NT2/D1 (cell line): ENCODE results near the gene PRAMEF17.
"Not testable (repeated sequence)": the region's sequence is repeated elsewhere in the genome, so short reads cannot be mapped to it uniquely, and the experiment has no call there.

Experiments
- DNase-seq: peaks from one replicate; pipeline ENCODE4 v3.0.0-alpha.2; 2011; ENCODE audit warnings: low read depth, low spot score
- H3K27me3 ChIP-seq: 2 replicates; pipeline ENCODE4 v1.6.0; 2011; ENCODE audit warnings: mild to moderate bottlenecking; ENCODE audit not compliant: insufficient read length, insufficient read depth
- H3K36me3 ChIP-seq: 2 replicates; pipeline ENCODE4 v1.6.1; 2011; ENCODE audit warnings: mild to moderate bottlenecking, low read length, mixed read lengths; ENCODE audit not compliant: insufficient read depth, insufficient read length
- H3K4me1 ChIP-seq: 2 replicates; pipeline ENCODE4 v1.5.1; 2011; ENCODE audit not compliant: insufficient read depth, insufficient read length
- H3K4me3 ChIP-seq: 2 replicates; pipeline ENCODE4 v1.5.1; 2011; ENCODE audit warnings: low read depth; ENCODE audit not compliant: insufficient read length
- H3K9ac ChIP-seq: 2 replicates; pipeline ENCODE4 v1.6.0; 2011; ENCODE audit warnings: low read depth; ENCODE audit not compliant: insufficient read length
- H3K9me3 ChIP-seq: 2 replicates; pipeline ENCODE4 v1.5.1; 2011; ENCODE audit warnings: mild to moderate bottlenecking, low read length; ENCODE audit not compliant: insufficient read depth
- SUZ12 ChIP-seq: IDR thresholded peaks from 2 replicates; pipeline ENCODE4 v1.6.1; 2011; ENCODE audit not compliant: insufficient read length, insufficient read depth; ENCODE audit errors: extremely low read depth
- YY1 ChIP-seq: IDR thresholded peaks from 2 replicates; pipeline ENCODE4 v1.6.1; 2011; ENCODE audit not compliant: insufficient read length, insufficient read depth
- ZNF274 ChIP-seq: IDR thresholded peaks from 2 replicates; pipeline ENCODE4 v1.6.1; 2011; ENCODE audit warnings: mild to moderate bottlenecking, low read depth, low read length

Gene PRAMEF17

DNA sequence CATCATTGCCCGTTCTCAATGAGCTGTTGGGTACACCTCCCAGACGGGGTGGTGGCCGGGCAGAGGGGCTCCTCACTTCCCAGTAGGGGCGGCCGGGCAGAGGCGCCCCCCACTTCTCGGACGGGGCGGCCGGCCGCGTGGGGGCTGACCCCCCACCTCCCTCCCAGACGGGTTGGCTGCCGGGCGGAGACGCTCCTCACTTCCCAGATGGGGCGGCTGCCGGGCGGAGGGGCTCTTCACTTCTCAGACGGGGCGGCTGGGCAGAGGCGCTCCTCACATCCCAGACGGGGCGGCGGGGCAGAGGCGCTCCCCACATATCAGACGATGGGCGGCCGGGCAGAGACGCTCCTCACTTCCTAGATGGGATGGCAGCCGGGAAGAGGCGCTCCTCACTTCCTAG lies 5.3 kb downstream of the PRAMEF17 start:
- H3K9me3 ChIP-seq, H3K27me3 ChIP-seq, H3K4me1 ChIP-seq, H3K9ac ChIP-seq, H3K4me3 ChIP-seq, DNase-seq, H3K36me3 ChIP-seq: not testable (repeated sequence)

DNA sequence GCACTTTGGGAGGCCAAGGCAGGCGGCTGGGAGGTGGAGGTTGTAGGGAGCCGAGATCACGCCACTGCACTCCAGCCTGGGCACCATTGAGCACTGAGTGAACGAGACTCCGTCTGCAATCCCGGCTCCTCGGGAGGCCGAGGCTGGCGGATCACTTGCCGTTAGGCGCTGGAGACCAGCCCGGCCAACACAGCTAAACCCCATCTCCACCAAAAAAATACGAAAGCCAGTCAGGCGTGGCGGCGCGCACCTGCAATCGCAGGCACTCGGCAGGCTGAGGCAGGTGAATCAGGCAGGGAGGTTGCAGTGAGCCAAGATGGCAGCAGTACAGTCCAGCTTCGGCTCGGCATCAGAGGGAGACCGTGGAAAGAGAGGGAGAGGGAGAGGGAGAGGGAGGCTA lies 5.9 kb downstream of the PRAMEF17 start:
- DNase-seq, H3K36me3 ChIP-seq, H3K9me3 ChIP-seq, H3K4me3 ChIP-seq, H3K4me1 ChIP-seq, H3K27me3 ChIP-seq, H3K9ac ChIP-seq: not testable (repeated sequence)

DNA sequence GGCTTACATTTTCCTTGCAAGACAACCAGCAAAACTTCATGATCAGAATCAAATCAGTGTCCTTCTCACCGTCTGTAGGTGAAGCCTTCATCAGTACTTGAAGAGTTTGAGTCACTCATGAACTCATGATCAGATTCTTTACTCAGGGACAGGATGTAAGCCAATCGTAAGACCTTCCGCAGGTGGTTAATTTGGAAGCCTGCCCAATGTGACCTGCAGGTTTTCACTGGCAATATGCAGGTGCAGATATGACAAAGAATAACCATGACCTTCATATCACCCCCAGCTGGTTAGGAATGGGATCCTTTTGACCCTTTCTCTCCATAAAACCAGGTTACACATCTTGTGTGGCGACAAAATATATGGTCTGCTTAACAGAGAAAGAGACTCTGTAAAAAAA lies 18.4 kb downstream of the PRAMEF17 start:
- no peak for DNase-seq
- no peak overlapping the region for H3K4me3 ChIP-seq
- no peaks in the 10 kb centered on the region for H3K36me3 ChIP-seq
- H3K4me1 ChIP-seq: no peaks in the 10 kb centered on the region
- no peak overlapping the region for H3K9ac ChIP-seq
- no peaks in the 10 kb centered on the region for H3K9me3 ChIP-seq
- no peaks in the 10 kb centered on the region for H3K27me3 ChIP-seq
- TF ChIP-seq ZNF274 (no peak), YY1 (no peak), SUZ12 (no peak)

DNA sequence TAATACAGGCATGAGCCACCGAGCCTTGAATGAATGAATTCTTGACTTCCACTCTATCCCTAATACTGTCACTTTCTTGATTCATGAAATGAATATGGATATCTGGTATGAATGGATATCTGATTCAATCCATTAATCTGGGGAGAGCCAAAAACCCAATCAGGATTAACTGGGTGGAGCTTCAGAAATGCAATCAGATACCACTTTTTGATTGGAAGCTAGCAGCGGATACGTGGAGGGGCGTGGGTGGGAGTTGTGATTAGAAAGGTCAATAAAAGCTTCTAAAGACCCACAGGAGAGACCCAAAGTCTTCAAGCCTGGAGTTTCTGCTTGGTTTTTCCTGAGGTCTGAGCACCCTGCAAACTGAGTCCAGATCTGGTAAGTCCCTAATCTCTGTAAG lies 20.7 kb downstream of the PRAMEF17 start, which contains the start of gene PRAMEF20:
Gene PRAMEF20, plus strand, starts transcription at position 301 of the 400 bp plus-strand sequence. CDS start 5,905 bp downstream, outside the sequence.
- not testable (repeated sequence) for H3K9ac ChIP-seq, DNase-seq, H3K4me3 ChIP-seq

DNA sequence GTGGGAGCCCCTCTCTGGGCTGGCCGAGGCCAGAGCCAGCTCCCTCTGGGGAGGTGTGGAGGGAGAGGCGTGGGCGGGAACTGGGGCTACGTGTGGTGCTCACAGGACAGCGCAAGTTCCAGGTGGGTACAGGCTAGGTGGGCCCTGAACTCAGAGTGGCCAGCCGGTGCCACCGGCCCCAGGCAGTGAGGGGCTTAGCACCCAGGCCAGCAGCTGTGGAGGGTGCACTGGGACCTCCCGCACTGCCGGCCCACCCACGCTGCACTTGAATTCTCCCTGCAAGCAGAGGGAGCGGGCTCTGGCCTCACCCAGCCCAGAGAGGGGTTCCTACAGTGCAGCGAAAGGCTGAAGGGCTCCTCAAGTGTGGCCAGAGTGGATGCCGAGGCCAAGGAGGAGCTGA lies 41.1 kb downstream of the PRAMEF17 start:
- H3K4me3 ChIP-seq: no peak overlapping the region
- H3K36me3 ChIP-seq: no peaks in the 10 kb centered on the region
- H3K9me3 ChIP-seq: peaks cover 27% of the 10 kb centered on the region
- no peaks in the 10 kb centered on the region for H3K27me3 ChIP-seq
- H3K4me1 ChIP-seq: no peaks in the 10 kb centered on the region
- no peak overlapping the region for H3K9ac ChIP-seq
- TF ChIP-seq ZNF274 (no peak), SUZ12 (no peak), YY1 (no peak)
- DNase-seq: no peak

More for the DNA sequence above, 20.7 kb downstream of the PRAMEF17 start, which contains the start of gene PRAMEF20:
- H3K36me3 ChIP-seq, H3K9me3 ChIP-seq, H3K4me1 ChIP-seq, H3K27me3 ChIP-seq: not testable (repeated sequence)

DNA sequence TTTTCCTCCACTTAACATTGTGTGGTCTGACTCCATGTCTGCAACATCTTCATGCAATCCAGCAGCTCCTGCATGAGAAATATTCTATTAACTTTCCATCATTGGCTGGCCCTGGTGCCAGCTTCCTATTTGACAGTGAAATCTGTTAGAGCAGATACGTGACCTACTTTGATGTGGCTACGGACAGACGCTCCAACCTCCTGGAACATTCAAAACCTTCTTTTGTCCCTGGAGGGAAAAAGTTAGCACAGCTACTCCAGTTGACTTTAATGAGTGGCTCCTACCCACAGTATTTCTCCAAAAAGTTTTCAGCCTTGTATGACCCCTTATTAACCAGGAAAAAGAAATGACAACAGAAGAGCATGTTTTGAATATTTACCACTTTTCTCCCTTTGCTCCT lies 42.8 kb downstream of the PRAMEF17 start:
- no peak overlapping the region for H3K9ac ChIP-seq

DNA sequence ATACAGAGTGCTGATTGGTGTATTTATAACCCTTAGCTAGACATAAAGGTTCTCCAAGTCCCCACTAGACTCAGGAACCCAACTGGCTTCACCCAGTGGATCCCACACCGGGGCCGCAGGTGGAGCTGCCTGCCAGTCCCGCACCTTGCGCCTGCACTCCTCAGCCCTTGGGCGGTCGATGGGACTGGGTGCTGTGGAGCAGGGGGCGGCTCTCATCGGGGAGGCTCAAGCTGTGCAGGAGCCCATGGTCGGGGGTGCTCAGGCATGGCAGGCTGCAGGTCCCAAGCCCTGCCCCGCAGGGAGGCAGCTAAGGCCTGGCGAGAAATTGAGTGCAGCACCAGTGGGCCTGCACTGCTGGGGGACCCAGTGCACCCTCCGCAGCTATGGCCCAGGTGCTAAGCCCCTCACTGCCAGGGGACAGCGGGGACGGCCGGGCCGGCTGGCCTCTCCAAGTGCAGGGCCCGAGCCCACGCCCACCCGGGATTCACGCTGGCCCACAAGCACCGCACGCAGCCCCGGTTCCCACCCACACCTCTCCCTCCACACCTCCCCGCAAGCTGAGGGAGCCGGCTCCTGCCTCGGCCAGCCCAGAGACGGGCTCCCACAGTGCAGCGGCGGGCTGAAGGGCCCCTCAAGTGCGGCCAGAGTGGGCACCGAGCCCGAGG lies 44.4 kb downstream of the PRAMEF17 start:
- H3K27me3 ChIP-seq, H3K4me1 ChIP-seq, H3K4me3 ChIP-seq, H3K9ac ChIP-seq, H3K36me3 ChIP-seq, DNase-seq: not testable (repeated sequence)
- H3K9me3 ChIP-seq: peaks cover 27% of the 10 kb centered on the region

More for the DNA sequence above, 42.8 kb downstream of the PRAMEF17 start:
- no peaks in the 10 kb centered on the region for H3K4me1 ChIP-seq
- no peak overlapping the region for H3K4me3 ChIP-seq
- no peaks in the 10 kb centered on the region for H3K27me3 ChIP-seq
- DNase-seq: no peak
- peaks cover 27% of the 10 kb centered on the region for H3K9me3 ChIP-seq
- TF ChIP-seq YY1 (no peak), SUZ12 (no peak), ZNF274 (no peak)
- no peaks in the 10 kb centered on the region for H3K36me3 ChIP-seq

DNA sequence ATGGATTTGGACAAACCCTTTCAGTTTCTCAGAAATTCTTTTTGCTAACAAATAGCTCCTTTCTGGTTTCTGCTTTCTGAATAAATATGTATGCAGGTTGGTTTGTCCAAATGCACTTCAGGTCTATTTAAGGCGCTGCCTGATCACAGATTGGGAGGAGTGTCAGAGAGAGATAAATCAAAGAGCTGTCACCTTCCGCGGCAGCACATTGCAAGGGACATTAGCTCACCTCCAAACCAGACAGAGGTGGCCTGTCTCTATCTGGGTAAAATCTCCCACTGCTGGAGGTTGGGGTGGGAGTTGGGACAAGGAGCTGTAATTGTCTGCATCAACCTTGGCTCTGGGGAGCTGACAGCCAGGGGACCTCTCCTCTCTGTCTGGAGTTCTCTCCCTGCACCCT lies 46.0 kb downstream of the PRAMEF17 start:
- no peak for DNase-seq
- no peaks in the 10 kb centered on the region for H3K4me1 ChIP-seq
- TF ChIP-seq YY1 (no peak), ZNF274 (no peak), SUZ12 (no peak)
- no peak overlapping the region for H3K9ac ChIP-seq
- H3K4me3 ChIP-seq: no peak overlapping the region
- peaks cover 20% of the 10 kb centered on the region for H3K9me3 ChIP-seq
- H3K27me3 ChIP-seq: no peaks in the 10 kb centered on the region
- H3K36me3 ChIP-seq: no peaks in the 10 kb centered on the region

DNA sequence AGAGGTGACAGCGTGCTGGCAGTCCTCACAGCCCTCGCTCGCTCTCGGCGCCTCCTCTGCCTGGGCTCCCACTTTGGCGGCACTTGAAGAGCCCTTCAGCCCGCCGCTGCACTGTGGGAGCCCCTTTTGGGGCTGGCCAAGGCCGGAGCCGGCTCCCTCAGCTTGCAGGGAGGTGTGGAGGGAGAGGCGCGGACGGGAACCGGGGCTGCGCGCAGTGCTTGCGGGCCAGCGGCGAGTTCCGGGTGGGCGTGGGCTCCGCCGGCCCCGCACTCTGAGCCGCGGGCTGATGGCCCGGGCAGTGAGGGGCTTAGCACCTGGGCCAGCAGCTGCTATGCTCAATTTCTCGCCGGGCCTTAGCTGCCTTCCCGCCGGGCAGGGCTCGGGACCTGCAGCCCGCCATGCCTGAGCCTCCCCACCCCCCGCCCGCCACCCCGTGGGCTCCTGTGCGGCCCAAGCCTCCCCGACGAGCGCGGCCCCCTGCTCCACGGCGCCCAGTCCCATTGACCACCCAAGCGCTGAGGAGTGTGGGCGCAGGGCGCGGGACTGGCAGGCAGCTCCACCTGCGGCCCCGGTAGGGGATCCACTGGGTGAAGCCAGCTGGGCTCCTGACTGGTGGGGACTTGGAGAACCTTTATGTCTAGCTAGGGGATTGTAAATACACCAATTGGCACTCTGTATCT lies 49.8 kb downstream of the PRAMEF17 start:
- not testable (repeated sequence) for H3K9ac ChIP-seq, H3K4me1 ChIP-seq, DNase-seq, H3K4me3 ChIP-seq, H3K9me3 ChIP-seq, H3K27me3 ChIP-seq, H3K36me3 ChIP-seq
